ENCODE measurements around the gene SOBP. TPM values are rescaled to one million over a fixed set of nuclear protein-coding genes. Genes with fewer than 3 reads are reported as not detected.
A peak's percentile ranks its signal among the peaks of the same experiment; 100 is the strongest.
"Not testable (repeated sequence)": the region's sequence is repeated elsewhere in the genome, so short reads cannot be mapped to it uniquely, and the experiment has no call there.

Gene SOBP
- total RNA-seq, 1 donor from 2014 or later, result 11.0 TPM

DNA sequence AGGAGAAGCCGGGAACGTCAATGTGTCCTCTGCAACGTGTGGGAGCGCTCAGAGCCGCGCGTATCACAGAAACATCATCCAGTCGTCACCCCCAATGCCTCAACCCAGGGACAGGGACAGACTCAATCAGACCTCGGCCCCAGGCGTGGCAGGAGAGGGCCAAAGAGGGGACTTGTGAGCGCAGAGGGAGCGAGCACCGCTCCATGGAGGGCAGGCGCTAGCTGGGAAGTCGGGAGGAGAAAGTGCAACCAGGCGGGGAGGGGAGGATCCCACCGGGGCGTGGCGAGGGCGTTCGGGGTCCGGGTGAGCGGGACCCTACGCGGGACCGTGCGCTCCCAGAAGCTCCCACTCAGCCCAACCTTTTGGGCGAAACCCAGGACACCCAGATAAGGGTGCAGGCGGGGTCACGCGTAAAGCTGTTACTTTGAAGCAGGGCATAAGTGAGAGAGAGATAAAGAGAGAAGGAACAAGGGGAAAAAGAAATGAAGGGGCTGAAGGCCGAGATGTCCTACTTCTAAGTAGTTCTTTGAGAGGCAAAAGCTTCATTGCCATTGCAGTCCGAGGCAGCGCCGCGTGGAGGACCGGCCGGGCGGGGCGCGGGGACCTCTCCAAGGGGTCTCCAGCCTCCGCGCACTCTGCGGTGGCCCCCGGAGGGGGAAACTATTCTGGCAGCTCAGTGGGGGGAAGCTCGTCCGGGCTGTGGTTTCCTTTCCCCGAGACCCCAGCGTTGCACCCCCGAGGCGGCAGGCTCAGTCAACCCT lies 862 bp upstream of the SOBP start:
- DNase-seq (ENCODE audit: low spot score), result no peak

- DNase-seq (ENCODE audit: low spot score), result no peak
These were observed 735 bp downstream of the SOBP start for GRCh38 chr6:107490566-107491137.

- peak; percentile 91 for DNase-seq (ENCODE audit: low spot score)
These were observed 1.3 kb downstream of the SOBP start for GRCh38 chr6:107491138-107491609.

GRCh38 chr6:107491760-107492660 lies 2.1 kb downstream of the SOBP start:
- DNase-seq (ENCODE audit: low spot score), result no peak

DNA sequence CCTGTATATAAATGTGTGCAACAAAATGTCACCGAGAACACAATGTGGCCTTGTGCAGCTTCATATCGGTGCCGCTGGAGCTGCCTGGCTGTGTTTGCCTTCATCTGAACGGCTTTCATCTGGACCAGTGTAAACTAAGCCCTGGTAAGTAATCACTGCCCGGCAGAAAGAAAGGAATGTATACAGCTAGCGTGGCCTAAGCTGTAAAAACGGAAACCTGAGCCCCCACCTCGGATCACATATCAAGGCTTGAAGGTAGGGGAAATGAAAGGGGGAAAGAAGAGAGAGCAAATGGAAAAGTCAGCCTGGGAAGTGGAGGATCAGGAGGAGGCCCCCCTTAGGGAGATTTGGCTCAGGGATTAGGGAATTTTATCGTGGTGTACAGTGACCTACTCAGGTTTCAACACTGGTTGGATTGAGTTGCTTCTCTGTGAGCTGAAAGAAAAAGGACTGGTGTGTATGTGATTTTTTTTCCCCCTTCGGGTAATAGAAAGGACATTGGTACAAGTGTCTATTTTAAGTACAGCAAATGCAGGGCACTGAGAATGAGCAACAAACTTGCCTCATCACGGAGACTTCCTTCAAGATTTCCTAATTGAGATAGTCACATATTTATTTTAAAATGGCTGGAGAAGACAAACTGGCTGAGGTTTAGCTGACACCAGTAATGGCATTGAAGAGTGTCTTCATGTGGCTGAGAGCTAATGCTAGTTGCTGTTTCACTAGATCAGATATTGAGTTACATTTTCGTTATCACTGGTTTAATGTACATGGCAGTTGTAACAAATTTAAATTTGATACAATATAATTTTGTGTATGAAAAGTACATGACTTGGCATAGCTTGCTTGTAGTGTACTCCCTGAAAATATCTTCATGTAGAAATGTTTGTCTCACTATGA lies 3.5 kb downstream of the SOBP start:
- no peak for DNase-seq (ENCODE audit: low spot score)

- no peak for DNase-seq (ENCODE audit: low spot score)
These were observed 5.3 kb downstream of the SOBP start for GRCh38 chr6:107495196-107495643.

DNA sequence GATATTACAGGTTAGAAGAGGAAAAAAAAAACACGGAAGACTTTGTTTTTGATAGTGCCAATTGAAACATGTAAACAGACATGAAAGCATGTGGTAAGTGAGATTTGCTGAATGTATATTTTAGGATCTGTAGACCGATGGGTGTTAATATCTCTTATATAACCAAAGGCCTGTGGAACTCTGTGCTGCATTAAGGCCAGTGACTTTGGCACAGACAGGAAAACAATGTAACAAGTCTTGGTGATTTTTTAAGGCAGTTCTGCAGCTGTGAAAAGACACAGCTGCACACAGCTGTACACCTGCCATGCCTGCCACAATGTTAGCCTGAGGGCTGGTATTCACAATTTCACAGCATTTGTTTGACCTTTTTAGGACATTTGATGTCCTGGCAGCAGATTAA lies 6.1 kb downstream of the SOBP start:
- no peak for DNase-seq (ENCODE audit: low spot score)

DNA sequence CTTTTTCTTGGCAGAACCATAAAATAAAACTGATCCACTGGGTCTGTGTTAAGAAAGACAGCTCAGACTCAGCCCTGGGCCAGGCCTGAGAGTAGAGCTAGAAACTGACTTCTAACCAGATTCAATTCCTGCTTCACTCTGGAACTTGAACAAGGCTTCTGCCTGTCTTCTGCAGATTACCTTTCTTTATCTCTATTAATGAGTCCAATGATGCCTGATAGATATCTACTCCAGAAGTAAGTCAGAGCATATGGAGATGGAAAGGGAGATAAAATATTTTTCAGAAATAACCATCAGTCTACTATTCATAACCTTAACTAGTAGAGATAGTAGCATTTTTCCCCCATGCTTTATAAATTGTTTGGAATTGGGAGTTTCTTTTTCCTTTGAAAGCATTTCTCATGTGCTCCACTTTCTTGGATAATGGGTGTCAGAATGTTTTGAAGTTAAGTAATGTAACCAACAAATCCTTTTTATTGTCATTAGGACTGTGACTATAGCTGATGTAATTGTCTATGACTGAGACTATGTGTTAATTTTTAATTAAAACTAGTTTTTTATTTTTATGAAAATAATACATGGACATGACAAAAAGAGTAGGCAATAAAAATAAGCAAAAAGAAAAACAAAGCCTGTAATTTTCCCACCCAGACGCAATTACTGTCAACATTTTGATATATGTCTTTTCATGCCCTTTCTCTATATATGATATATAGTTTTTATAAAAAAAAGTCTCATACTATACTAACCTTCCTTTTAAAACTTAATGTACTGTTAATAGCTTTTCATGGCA lies 7.2 kb downstream of the SOBP start:
- DNase-seq (ENCODE audit: low spot score), result no peak

DNA sequence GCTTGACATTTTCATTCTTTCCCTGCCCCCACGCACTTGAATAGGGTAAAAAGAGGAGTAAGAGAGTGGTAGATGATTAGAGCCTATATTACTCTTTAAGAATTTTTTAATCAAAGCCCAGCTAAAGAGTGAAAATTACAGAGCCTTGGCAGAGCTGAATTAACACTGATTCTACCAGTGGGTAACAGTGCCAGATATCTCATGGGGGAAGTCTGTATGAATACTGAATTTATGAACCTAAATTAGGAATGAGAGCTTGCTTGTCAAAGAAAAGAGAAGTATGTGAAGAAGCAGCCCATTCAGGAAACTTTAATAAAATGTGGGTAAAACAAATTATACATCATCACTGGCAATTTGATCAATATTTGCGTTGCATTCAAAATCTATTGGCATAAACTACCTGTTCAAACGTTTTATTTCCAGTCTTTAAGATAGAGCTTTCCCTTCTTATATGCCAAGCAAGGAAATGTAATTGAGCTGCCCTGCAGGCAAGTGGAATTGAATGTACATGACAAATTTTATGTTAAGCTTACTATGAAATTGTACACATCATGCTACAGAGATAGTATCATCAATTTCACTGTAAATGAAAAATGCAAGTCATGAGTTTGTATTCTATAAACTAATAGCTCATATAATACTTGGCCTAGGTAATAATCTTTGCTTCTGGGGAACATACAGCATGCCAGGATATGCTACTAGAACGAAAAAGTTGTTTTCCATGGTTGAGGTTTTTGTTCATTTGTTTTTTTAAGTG lies 14.5 kb downstream of the SOBP start:
- DNase-seq (ENCODE audit: low spot score), result no peak

- DNase-seq (ENCODE audit: low spot score), result no peak
These were observed 16.2 kb downstream of the SOBP start for GRCh38 chr6:107506145-107506544.

GRCh38 chr6:107509506-107509905 lies 19.6 kb downstream of the SOBP start:
- no peak for DNase-seq (ENCODE audit: low spot score)

DNA sequence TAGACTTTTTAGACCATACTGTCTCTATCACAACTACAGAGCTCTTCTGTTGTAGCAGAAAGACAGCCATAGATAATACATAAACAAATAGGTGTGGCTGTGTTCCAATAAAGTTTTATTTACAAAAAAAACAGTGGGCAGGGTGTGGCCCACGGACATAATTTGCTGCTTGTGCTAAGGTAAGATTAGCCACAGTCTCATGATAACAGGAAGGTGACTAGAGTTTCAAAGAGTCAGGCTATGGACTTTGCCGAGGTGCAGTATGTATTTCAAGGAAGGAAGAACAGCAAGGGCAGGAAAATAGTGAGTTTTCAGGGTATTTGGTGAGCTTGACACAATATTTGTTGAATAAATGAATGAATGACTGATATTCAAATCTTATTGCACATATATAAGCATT lies 20.2 kb downstream of the SOBP start:
- no peak for DNase-seq (ENCODE audit: low spot score)

GRCh38 chr6:107511511-107511993 lies 21.6 kb downstream of the SOBP start:
- DNase-seq (ENCODE audit: low spot score), result no peak

DNA sequence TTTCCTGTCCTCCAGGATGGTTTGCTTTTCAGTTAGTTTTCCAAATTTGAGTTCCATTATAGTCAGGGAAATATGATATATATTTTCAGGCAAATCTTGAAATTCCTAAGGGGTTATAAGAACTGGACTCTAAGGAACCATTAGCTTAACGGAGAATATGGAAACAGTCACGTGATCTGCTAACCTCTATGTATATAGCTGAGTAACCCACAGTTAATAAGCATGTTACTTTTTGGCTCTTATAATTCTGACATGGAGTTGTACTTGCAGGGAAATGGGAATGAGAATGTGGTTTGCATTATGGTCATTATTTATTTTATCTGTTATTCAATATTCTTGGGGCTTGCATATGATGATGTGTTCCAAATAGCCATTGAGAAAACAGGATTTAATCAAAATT lies 23.3 kb downstream of the SOBP start:
- no peak for DNase-seq (ENCODE audit: low spot score)

DNA sequence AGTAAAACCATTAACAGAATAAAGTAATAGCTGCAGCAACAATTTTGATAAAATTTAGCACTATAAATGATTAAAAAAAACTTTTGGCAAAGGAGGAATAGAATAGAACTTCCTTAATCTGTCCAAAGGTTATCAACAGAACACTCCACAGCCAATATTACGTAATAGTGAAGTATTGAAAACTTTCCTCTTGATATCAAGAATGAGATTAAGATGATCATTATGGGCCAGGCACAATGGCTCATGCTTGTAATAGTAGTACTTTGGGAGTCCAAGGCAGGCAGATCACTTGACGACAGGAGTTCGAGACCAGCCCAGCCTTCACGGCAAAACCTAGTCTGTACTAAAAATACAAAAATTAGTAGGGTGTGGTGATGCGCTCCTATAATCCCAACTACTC lies 26.0 kb downstream of the SOBP start:
- no peak for DNase-seq (ENCODE audit: low spot score)

DNA sequence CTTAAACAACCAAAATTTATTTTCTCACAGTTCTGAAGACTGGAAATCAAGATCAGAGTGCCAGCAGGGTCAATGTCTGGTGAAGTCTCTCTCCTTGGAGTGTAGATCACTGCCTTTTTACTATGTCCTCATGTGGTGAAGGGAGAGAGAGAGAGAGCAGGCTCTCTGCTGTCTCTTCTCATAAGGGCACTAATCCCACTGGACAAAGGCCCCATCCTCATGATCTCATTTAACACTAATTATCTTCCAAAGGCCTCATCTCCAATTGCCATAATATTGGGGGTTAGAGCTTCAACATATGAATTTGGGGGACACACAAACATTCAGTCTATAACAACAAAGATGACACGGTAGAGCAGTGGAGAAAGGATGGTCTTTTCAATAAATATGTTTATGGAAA lies 27.4 kb downstream of the SOBP start:
- no peak for DNase-seq (ENCODE audit: low spot score)

DNA sequence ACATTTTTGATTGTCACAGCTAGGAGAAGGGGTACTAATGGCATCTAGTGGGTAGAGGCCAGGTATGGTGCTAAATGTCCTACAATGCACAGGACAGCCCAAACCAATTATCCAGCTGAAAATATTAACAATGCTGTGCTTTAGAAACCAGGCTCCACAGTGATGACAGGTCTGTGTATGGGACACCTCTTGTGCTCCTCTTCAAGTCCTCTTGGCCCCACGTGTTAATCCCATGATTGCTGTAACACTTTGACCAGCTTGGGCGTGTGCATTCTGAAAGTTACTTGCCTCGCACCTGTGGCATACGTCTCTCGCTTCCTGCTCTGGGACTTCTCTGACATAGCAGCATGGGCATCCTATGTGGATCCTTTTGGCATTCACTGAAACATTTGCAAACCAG lies 29.3 kb downstream of the SOBP start:
- not testable (repeated sequence) for DNase-seq (ENCODE audit: low spot score)

- not testable (repeated sequence) for DNase-seq (ENCODE audit: low spot score)
These were observed 30.8 kb downstream of the SOBP start for GRCh38 chr6:107520706-107521105.
